ENCODE measurements around the gene TTLL6.
"Not testable (repeated sequence)": the region's sequence is repeated elsewhere in the genome, so short reads cannot be mapped to it uniquely, and the experiment has no call there.

TTLL6 gene

DNA sequence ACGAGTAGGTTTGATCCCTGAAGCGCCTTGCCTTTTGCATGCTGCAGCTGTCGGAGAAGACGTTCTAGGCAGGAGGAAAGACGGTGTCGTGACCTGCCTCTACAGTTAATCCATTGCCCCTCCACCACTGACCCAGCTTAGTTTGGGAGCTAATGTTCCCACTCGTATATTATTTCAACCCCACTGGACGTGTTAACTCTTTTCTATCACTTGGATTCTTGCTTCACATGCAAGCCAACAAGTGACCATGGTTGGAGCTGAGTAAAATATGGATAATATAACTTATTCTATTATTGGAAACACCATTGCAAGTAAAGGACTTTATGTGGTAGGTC lies 14.5 kb upstream of the TTLL6 start:
- H3K27ac ChIP-seq (ENCODE audit: low read depth, low read length), result no peak overlapping the region
- peak overlapping the region; percentile 75 for H3K4me3 ChIP-seq (ENCODE audit: insufficient read depth, low read length, poor library complexity, severe bottlenecking)
- no peaks in the 10 kb centered on the region for H3K36me3 ChIP-seq (ENCODE audit: low read length)
- H3K9ac ChIP-seq (ENCODE audit: low read length), result peak overlapping the region; percentile 71
- H4K20me1 ChIP-seq (ENCODE audit: low read depth, low read length), result no peaks in the 10 kb centered on the region
- TF ChIP-seq, protein P1, sequence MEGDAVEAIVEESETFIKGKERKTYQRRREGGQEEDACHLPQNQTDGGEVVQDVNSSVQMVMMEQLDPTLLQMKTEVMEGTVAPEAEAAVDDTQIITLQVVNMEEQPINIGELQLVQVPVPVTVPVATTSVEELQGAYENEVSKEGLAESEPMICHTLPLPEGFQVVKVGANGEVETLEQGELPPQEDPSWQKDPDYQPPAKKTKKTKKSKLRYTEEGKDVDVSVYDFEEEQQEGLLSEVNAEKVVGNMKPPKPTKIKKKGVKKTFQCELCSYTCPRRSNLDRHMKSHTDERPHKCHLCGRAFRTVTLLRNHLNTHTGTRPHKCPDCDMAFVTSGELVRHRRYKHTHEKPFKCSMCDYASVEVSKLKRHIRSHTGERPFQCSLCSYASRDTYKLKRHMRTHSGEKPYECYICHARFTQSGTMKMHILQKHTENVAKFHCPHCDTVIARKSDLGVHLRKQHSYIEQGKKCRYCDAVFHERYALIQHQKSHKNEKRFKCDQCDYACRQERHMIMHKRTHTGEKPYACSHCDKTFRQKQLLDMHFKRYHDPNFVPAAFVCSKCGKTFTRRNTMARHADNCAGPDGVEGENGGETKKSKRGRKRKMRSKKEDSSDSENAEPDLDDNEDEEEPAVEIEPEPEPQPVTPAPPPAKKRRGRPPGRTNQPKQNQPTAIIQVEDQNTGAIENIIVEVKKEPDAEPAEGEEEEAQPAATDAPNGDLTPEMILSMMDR (IDR thresholded peaks at IDR 0.05; ENCODE audit: insufficient read depth, low read length, poor library complexity, severe bottlenecking), result no peak
- no peak for TF ChIP-seq EZH2phosphoT487 (conservative IDR thresholded peaks at IDR 0.05; ENCODE audit: low read length)
- no peaks in the 10 kb centered on the region for H3K9me3 ChIP-seq (ENCODE audit: insufficient read depth, low read length)
- no peaks in the 10 kb centered on the region for H3K9me2 ChIP-seq (replicated peaks; ENCODE audit: insufficient read depth, low read length)
- H3F3A ChIP-seq (ENCODE audit: insufficient read depth), result no peaks in the 10 kb centered on the region
- no peaks in the 10 kb centered on the region for H3K27me3 ChIP-seq (ENCODE audit: low read length)
- H3K4me2 ChIP-seq (ENCODE audit: low read depth, low read length, poor library complexity, severe bottlenecking), result peak overlapping the region; percentile 70
- no peaks in the 10 kb centered on the region for H3K79me2 ChIP-seq (ENCODE audit: insufficient read depth, low read length)
- H2AFZ ChIP-seq (ENCODE audit: low read depth, low read length, severe bottlenecking), result peak overlapping the region; percentile 99

GRCh38 chr17:48830840-48831548 lies 14.0 kb upstream of the TTLL6 start, which contains the start of gene CALCOCO2:
TSS of gene CALCOCO2 (plus strand) at chr17:48831035. CDS start at chr17:48841708, 10,673 bp downstream.
- Histone ChIP-seq H3K9me2 (replicated peaks; ENCODE audit: insufficient read depth, low read length) (no peaks in the 10 kb centered on the region), H3K79me2 (ENCODE audit: insufficient read depth, low read length) (no peaks in the 10 kb centered on the region), H3K4me2 (ENCODE audit: low read depth, low read length, poor library complexity, severe bottlenecking) (peak within 1 kb of the TSS; percentile 70), H3K9me3 (ENCODE audit: insufficient read depth, low read length) (no peaks in the 10 kb centered on the region), H3K36me3 (ENCODE audit: low read length) (no peaks in the 10 kb centered on the region), H3F3A (ENCODE audit: insufficient read depth) (no peaks in the 10 kb centered on the region), H4K20me1 (ENCODE audit: low read depth, low read length) (no peaks in the 10 kb centered on the region), H3K27me3 (ENCODE audit: low read length) (no peaks in the 10 kb centered on the region), H2AFZ (ENCODE audit: low read depth, low read length, severe bottlenecking) (peak within 1 kb of the TSS; percentile 99), H3K27ac (ENCODE audit: low read depth, low read length) (no peak within 1 kb of the TSS), H3K9ac (ENCODE audit: low read length) (peak within 1 kb of the TSS; percentile 71), H3K4me3 (ENCODE audit: insufficient read depth, low read length, poor library complexity, severe bottlenecking) (peak within 1 kb of the TSS; percentile 75)
- TF ChIP-seq, protein P1 (IDR thresholded peaks at IDR 0.05; ENCODE audit: insufficient read depth, low read length, poor library complexity, severe bottlenecking), result no peak
- no peak for TF ChIP-seq EZH2phosphoT487 (conservative IDR thresholded peaks at IDR 0.05; ENCODE audit: low read length)

DNA sequence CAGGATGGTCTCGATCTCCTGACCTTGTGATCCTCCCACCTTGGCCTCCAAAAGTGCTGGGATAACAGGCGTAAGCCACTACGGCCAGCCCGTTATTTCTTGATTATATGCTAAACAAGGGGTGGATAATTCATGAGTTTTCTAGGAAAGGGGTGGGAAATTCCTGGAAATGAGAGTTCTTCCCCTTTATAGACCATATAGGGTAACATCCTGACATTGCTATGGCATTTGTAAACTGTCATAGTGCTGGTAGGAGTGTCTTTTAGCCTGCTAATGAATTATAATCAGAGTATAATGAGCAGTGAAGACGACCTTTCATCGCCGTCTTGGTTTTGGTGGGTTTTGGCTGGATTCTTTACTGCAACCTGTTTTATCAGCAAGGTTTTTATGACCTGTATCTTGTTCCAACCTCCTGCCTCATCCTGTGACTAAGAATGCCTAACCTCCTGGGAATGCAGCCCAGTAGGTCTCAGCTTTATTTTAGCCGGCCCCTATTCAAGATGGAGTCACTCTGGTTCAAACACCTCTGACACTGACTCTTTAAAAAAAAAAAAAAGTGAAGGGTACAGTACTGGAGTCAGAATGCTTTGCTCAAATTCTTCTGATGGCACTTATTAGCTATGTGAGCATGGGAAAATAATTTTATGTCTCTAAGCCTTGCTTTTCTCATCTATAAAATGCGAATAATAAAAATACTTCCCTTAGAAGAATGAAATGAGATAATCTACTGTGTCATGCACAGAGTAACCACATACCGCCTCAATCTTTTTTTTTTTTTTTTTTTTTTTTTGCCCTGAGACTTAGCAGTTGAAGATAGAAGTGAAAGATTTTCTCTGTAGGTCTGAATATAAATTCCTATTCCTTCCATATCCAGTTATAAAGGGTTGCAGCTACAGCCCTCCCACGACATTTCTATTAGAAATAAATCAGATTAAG lies 8.7 kb upstream of the TTLL6 start:
- no peak for TF ChIP-seq EZH2phosphoT487 (conservative IDR thresholded peaks at IDR 0.05; ENCODE audit: low read length)
- TF ChIP-seq, protein P1 (IDR thresholded peaks at IDR 0.05; ENCODE audit: insufficient read depth, low read length, poor library complexity, severe bottlenecking), result no peak
- Histone ChIP-seq H3K4me3 (ENCODE audit: insufficient read depth, low read length, poor library complexity, severe bottlenecking) (no peak overlapping the region), H3K9ac (ENCODE audit: low read length) (no peak overlapping the region), H3K4me2 (ENCODE audit: low read depth, low read length, poor library complexity, severe bottlenecking) (no peak overlapping the region), H3K9me2 (replicated peaks; ENCODE audit: insufficient read depth, low read length) (no peaks in the 10 kb centered on the region), H3K27ac (ENCODE audit: low read depth, low read length) (no peak overlapping the region), H3F3A (ENCODE audit: insufficient read depth) (no peaks in the 10 kb centered on the region), H2AFZ (ENCODE audit: low read depth, low read length, severe bottlenecking) (no peak overlapping the region), H3K36me3 (ENCODE audit: low read length) (no peaks in the 10 kb centered on the region), H3K27me3 (ENCODE audit: low read length) (no peaks in the 10 kb centered on the region), H3K79me2 (ENCODE audit: insufficient read depth, low read length) (no peaks in the 10 kb centered on the region), H3K9me3 (ENCODE audit: insufficient read depth, low read length) (no peaks in the 10 kb centered on the region), H4K20me1 (ENCODE audit: low read depth, low read length) (no peaks in the 10 kb centered on the region)

DNA sequence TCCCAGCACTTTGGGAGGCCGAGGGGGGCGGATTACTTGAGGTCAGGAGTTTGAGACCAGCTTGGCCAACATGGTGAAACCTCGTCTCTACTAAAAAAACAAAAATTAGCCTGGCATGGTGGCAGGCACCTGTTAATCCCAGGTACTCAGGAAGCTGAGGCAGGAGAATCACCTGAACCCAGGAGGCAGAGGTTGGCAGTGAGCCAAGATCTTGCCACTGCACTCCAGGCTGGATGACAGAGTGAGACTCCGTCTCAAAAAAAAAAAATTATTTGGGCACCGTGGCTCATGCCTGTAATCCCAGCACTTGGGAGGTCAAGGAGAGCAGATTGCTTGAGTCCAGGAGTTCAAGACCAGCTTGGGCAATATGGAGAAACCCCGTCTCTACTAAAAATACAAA lies 3.9 kb upstream of the TTLL6 start:
- H3K9ac ChIP-seq (ENCODE audit: low read length); H3K9me3 ChIP-seq (ENCODE audit: insufficient read depth, low read length); H3K36me3 ChIP-seq (ENCODE audit: low read length); H2AFZ ChIP-seq (ENCODE audit: low read depth, low read length, severe bottlenecking); H3K9me2 ChIP-seq (replicated peaks; ENCODE audit: insufficient read depth, low read length); H3K27ac ChIP-seq (ENCODE audit: low read depth, low read length); H3K79me2 ChIP-seq (ENCODE audit: insufficient read depth, low read length); H3F3A ChIP-seq (ENCODE audit: insufficient read depth); H3K27me3 ChIP-seq (ENCODE audit: low read length); H4K20me1 ChIP-seq (ENCODE audit: low read depth, low read length); H3K4me3 ChIP-seq (ENCODE audit: insufficient read depth, low read length, poor library complexity, severe bottlenecking); H3K4me2 ChIP-seq (ENCODE audit: low read depth, low read length, poor library complexity, severe bottlenecking): not testable (repeated sequence)
